OCI-LY7 (cell line): ENCODE results near the gene SUSD5. TPM values are rescaled to one million over a fixed set of nuclear protein-coding genes. Genes with fewer than 3 reads are reported as not detected.
"Not testable (repeated sequence)": the region's sequence is repeated elsewhere in the genome, so short reads cannot be mapped to it uniquely, and the experiment has no call there.

Experiments
- BruUV-seq: library from RNA; stranded (reverse); fragments of 400-500 nt; replicated peaks from 2 replicates; lab custom pipeline; 2021; lab: Mats Ljungman, UMichigan
- CTCF ChIA-PET: fragments of 300-600 bp; sonication (Branson Sonifier 250); formaldehyde crosslinking; loops from one replicate; lab custom pipeline; 2022; ENCODE audit warnings: antibody characterized with exemption; ENCODE audit not compliant: unreplicated experiment; lab: Charles Lee
- POLR2A ChIA-PET: fragments of 300-600 bp; sonication (Branson Sonifier 250); formaldehyde crosslinking; loops from one replicate; lab custom pipeline; 2022; ENCODE audit warnings: antibody characterized with exemption; lab: Charles Lee
- DNase-seq: peaks from one replicate; pipeline ENCODE4 v3.0.0-alpha.2; 2015; ENCODE audit warnings: low spot score
- H2AFZ ChIP-seq: fragments of 200-600 bp; sonication (generic), shearing (Covaris generic); 2 replicates; pipeline ENCODE4 v1.6.1; 2014; ENCODE audit warnings: mild to moderate bottlenecking, antibody characterized with exemption, low read length, moderate library complexity
- H3K27ac ChIP-seq: fragments of 200-600 bp; sonication (generic); 2 replicates; pipeline ENCODE4 v1.5.1; 2014; ENCODE audit warnings: mixed run types, low read depth, mild to moderate bottlenecking, moderate library complexity, low read length, inconsistent platforms; ENCODE audit not compliant: poor library complexity, severe bottlenecking
- H3K36me3 ChIP-seq: fragments of 200-600 bp; sonication (generic); 2 replicates; pipeline ENCODE4 v1.6.1; 2014; ENCODE audit warnings: mild to moderate bottlenecking, antibody characterized with exemption, low read length, moderate library complexity, mixed read lengths; ENCODE audit not compliant: insufficient read depth
- H3K4me1 ChIP-seq: fragments of 200-600 bp; sonication (generic); 2 replicates; pipeline ENCODE4 v1.5.1; 2014; ENCODE audit warnings: mild to moderate bottlenecking, low read length; ENCODE audit not compliant: insufficient read depth, poor library complexity, severe bottlenecking
- H3K4me2 ChIP-seq: fragments of 200-600 bp; sonication (generic); 2 replicates; pipeline ENCODE4 v1.6.1; 2014; ENCODE audit warnings: mild to moderate bottlenecking, low read length
- H3K4me3 ChIP-seq: fragments of 200-600 bp; sonication (generic); 2 replicates; pipeline ENCODE4 v1.5.1; 2014; ENCODE audit warnings: mild to moderate bottlenecking, low read depth, low read length; ENCODE audit not compliant: poor library complexity, severe bottlenecking
- H3K79me2 ChIP-seq: fragments of 200-600 bp; sonication (generic); 2 replicates; pipeline ENCODE4 v1.6.1; 2016; ENCODE audit warnings: low read depth, mild to moderate bottlenecking, low read length, moderate library complexity, mixed read lengths; ENCODE audit not compliant: insufficient read depth
- H3K9me2 ChIP-seq: fragments of 200-600 bp; sonication (generic); 2 replicates; pipeline ENCODE4 v1.6.1; 2016; ENCODE audit warnings: mild to moderate bottlenecking, low read length, mixed read lengths; ENCODE audit not compliant: insufficient read depth
- H3K9me3 ChIP-seq: fragments of 200-600 bp; sonication (generic); 2 replicates; pipeline ENCODE4 v1.6.1; 2014; ENCODE audit warnings: mild to moderate bottlenecking, mixed run types, low read length, mixed read lengths
- H4K20me1 ChIP-seq: fragments of 200-600 bp; sonication (generic); 2 replicates; pipeline ENCODE4 v1.6.1; 2014; ENCODE audit warnings: mild to moderate bottlenecking, antibody characterized with exemption, low read length, moderate library complexity, mixed read lengths; ENCODE audit not compliant: insufficient read depth
- EZH2phosphoT487 ChIP-seq: fragments of 200-600 bp; sonication (generic); IDR thresholded peaks from 2 replicates; pipeline ENCODE4 v1.6.1; 2018; ENCODE audit warnings: low read depth, borderline replicate concordance, mild to moderate bottlenecking, mixed run types, antibody characterized with exemption, low read length, moderate library complexity, mixed read lengths
- intact Hi-C: fragments of 100-400 bp; cut with micrococcal nuclease; formaldehyde crosslinking; loops from one replicate; pipeline ENCODE4 v1.10.0; 2022; ENCODE audit not compliant: unreplicated experiment
- total RNA-seq, 2 experiments: library from RNA; depleted of rRNA in 1 of 2; stranded (reverse); fragments of >200 nt in 1 of 2; shearing (Covaris generic) in 1 of 2; gene quantifications; 2 replicates each; pipeline ENCODE4 v1.2.3, GENCODE V29; 2014 to 2022
- TF ChIP-seq, protein P1 (sequence below): fragments of 200-600 bp; sonication (generic); conservative IDR thresholded peaks from 2 replicates; pipeline ENCODE4 v1.5.1; 2014; ENCODE audit warnings: mild to moderate bottlenecking, antibody characterized with exemption, low read length, moderate library complexity, mixed read lengths

The SUSD5 gene
- total RNA-seq, 2 experiments from 2014 or later = not detected

GRCh38 chr3:33167284-33167683 is 51.3 kb downstream of the SUSD5 start:
- TF ChIP-seq, protein P1, sequence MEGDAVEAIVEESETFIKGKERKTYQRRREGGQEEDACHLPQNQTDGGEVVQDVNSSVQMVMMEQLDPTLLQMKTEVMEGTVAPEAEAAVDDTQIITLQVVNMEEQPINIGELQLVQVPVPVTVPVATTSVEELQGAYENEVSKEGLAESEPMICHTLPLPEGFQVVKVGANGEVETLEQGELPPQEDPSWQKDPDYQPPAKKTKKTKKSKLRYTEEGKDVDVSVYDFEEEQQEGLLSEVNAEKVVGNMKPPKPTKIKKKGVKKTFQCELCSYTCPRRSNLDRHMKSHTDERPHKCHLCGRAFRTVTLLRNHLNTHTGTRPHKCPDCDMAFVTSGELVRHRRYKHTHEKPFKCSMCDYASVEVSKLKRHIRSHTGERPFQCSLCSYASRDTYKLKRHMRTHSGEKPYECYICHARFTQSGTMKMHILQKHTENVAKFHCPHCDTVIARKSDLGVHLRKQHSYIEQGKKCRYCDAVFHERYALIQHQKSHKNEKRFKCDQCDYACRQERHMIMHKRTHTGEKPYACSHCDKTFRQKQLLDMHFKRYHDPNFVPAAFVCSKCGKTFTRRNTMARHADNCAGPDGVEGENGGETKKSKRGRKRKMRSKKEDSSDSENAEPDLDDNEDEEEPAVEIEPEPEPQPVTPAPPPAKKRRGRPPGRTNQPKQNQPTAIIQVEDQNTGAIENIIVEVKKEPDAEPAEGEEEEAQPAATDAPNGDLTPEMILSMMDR = no peak
- TF ChIP-seq EZH2phosphoT487 = no peak
- intact Hi-C loops = no loop called here
- H3K36me3 ChIP-seq = no peaks in the 10 kb centered on the region
- no peak for DNase-seq
- no peaks in the 10 kb centered on the region for H3K79me2 ChIP-seq
- ChIA-PET POLR2A (interaction anchor here (0.6 to 0.8 kb wide), 2 partner anchors 20 to 37 kb away, joined by 3 read pairs; no protein-coding TSS in a partner anchor), CTCF (interaction anchor here (0.6 to 1.2 kb wide), 2 partner anchors 26 to 38 kb away, joined by 3 read pairs; no protein-coding TSS in a partner anchor)
- H3K4me3 ChIP-seq = no peak overlapping the region
- no peak overlapping the region for H3K27ac ChIP-seq
- peak overlapping the region; percentile 66; the same call in 1 of the 2 replicates for H2AFZ ChIP-seq
- peaks cover 5% of the 10 kb centered on the region for H3K4me1 ChIP-seq
- no peaks in the 10 kb centered on the region for H4K20me1 ChIP-seq
- no peak overlapping the region for H3K4me2 ChIP-seq
- no peaks in the 10 kb centered on the region for H3K9me2 ChIP-seq
- no TSS peak for BruUV-seq
- no peaks in the 10 kb centered on the region for H3K9me3 ChIP-seq

GRCh38 chr3:33166095-33166494 is 52.5 kb downstream of the SUSD5 start:
- no peak for DNase-seq
- Histone ChIP-seq H3K36me3 (no peaks in the 10 kb centered on the region), H3K9me2 (no peaks in the 10 kb centered on the region), H3K9me3 (no peaks in the 10 kb centered on the region), H3K4me3 (no peak overlapping the region), H3K79me2 (no peaks in the 10 kb centered on the region), H4K20me1 (no peaks in the 10 kb centered on the region), H3K27ac (no peak overlapping the region), H2AFZ (no peak overlapping the region), H3K4me2 (no peak overlapping the region), H3K4me1 (no peaks in the 10 kb centered on the region)
- no TSS peak for BruUV-seq
- ChIA-PET CTCF (no interaction called here), POLR2A (interaction anchor here (0.6 kb wide), 1 partner anchor 55 kb away, joined by 3 read pairs; no protein-coding TSS in a partner anchor)
- TF ChIP-seq, protein P1 = no peak
- no peak for TF ChIP-seq EZH2phosphoT487
- intact Hi-C loops = no loop called here

DNA sequence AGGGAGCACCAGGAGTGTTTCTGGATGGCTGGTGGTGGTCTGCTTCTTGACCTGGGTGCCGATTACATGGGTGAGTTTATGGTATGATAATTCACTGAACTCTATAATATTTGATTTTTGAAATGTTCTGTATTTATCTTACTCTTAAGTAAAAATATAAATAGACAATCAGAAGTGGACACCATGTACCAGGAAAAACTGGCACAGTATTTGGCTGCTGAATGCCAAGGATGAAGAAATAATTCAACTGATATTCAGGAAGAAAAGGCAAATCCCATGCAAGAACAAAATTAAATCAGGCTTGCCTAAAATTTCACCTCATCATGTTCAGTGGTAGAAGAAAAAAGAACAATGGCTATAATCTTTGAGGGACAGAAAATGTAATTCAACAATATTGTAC is 53.2 kb downstream of the SUSD5 start:
- CTCF ChIA-PET = no interaction called here
- no peak overlapping the region for H2AFZ ChIP-seq
- H3K4me1 ChIP-seq = no peaks in the 10 kb centered on the region
- H3K79me2 ChIP-seq = no peaks in the 10 kb centered on the region
- POLR2A ChIA-PET = interaction anchor here (0.6 kb wide), 1 partner anchor 54 kb away, joined by 3 read pairs; no protein-coding TSS in a partner anchor
- no TSS peak for BruUV-seq
- no peak overlapping the region for H3K4me2 ChIP-seq
- TF ChIP-seq, protein P1 = no peak
- TF ChIP-seq EZH2phosphoT487 = no peak
- no peak overlapping the region for H3K27ac ChIP-seq
- H3K9me2 ChIP-seq = no peaks in the 10 kb centered on the region
- intact Hi-C loops = no loop called here
- no peaks in the 10 kb centered on the region for H3K36me3 ChIP-seq
- no peak for DNase-seq
- no peak overlapping the region for H3K4me3 ChIP-seq
- no peaks in the 10 kb centered on the region for H3K9me3 ChIP-seq
- H4K20me1 ChIP-seq = no peaks in the 10 kb centered on the region

DNA sequence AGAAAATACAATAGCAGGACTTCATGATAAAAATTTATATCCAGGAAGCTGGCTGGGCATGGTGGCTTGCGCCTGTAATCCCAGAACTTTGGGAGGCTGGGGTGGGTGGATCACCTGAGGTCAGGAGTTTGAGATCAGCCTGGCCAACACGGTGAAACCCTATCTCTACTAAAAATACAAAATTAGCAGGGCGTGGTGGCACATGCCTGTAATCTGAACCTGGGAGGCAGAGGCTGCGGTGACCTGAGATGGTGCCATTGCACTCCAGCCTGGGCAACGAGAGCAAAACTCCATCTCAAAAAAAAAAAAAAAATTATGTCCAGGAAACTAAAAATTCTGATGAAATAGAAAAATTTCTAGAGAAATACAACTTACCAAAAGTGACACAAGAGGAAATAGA is 56.0 kb downstream of the SUSD5 start:
- H3K4me1 ChIP-seq, CTCF ChIA-PET, H3K27ac ChIP-seq, H3K9me2 ChIP-seq, H3K9me3 ChIP-seq, intact Hi-C loops, BruUV-seq, H3K4me3 ChIP-seq, DNase-seq, H3K4me2 ChIP-seq, H4K20me1 ChIP-seq, H3K79me2 ChIP-seq, H3K36me3 ChIP-seq, H2AFZ ChIP-seq, POLR2A ChIA-PET: not testable (repeated sequence)
